Measurements from ENCODE around the gene OR10J1. TPM values are rescaled to one million over a fixed set of nuclear protein-coding genes. Genes with fewer than 3 reads are reported as not detected.

OR10J1 gene, protein sequence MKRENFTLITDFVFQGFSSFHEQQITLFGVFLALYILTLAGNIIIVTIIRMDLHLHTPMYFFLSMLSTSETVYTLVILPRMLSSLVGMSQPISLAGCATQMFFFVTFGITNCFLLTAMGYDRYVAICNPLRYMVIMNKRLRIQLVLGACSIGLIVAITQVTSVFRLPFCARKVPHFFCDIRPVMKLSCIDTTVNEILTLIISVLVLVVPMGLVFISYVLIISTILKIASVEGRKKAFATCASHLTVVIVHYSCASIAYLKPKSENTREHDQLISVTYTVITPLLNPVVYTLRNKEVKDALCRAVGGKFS
- total RNA-seq: not detected

DNA sequence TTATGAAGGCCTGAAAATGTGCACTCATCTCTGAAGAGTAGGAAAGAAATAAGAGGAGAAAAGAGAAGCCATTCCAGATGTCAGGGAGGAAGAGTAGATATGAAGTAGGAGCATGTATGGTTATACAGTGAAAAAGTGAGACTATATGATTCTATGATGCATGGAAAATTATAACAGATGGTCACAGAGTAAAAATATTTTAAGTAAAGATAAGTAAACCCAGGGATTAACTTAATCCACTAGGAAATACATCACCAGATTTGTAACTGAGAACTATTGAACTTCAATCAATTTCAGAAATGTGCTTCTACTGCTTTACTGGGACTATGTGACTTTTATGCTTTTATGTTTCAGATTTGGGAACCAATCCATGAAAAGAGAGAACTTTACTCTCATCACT, at the start of gene OR10J1:
OR10J1 (plus strand) TSS at position 301 of the 400 bp plus-strand sequence; CDS start at position 371, 70 bp downstream.
- no peaks in the 10 kb centered on the region for H3K27me3 ChIP-seq
- H3K36me3 ChIP-seq (replicated peaks in 1 of 2; ENCODE audit: insufficient read depth in 1 of 2, low read depth in 2 of 2): no peaks in the 10 kb centered on the region
- no peak for DNase-seq
- TF ChIP-seq POLR2A (IDR thresholded peaks at IDR 0.05): no peak
- TF ChIP-seq, protein P1, sequence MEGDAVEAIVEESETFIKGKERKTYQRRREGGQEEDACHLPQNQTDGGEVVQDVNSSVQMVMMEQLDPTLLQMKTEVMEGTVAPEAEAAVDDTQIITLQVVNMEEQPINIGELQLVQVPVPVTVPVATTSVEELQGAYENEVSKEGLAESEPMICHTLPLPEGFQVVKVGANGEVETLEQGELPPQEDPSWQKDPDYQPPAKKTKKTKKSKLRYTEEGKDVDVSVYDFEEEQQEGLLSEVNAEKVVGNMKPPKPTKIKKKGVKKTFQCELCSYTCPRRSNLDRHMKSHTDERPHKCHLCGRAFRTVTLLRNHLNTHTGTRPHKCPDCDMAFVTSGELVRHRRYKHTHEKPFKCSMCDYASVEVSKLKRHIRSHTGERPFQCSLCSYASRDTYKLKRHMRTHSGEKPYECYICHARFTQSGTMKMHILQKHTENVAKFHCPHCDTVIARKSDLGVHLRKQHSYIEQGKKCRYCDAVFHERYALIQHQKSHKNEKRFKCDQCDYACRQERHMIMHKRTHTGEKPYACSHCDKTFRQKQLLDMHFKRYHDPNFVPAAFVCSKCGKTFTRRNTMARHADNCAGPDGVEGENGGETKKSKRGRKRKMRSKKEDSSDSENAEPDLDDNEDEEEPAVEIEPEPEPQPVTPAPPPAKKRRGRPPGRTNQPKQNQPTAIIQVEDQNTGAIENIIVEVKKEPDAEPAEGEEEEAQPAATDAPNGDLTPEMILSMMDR (IDR thresholded peaks at IDR 0.05): no peak
- no peak within 1 kb of the TSS for H3K27ac ChIP-seq
- no peaks in the 10 kb centered on the region for H3K9me3 ChIP-seq
- no peak for ATAC-seq
- no peak within 1 kb of the TSS for H3K4me3 ChIP-seq
- peaks cover 2% of the 10 kb centered on the region for H3K4me1 ChIP-seq
- intact Hi-C loops (cut with DNase I): no loop called here

DNA sequence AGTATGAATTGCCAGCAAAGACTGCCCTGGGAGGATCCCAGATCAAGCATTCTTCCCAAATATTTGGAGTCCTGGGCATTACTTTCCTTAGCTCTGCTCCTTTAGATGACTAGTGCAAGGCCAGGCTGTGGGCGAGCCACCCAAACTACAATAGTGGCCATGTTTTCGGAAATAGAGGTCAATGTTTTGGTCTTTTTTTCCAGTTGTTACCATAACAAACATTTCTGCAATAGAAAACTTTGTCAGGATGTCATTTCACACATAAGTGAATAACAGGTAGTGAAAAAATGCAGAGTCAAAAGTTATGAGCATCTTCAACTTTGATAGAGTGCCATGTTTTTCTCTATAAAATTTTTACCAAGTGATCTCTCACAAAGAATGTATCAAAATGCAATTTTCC, 32.7 kb upstream of the OR10J1 start:
- Histone ChIP-seq H3K27me3 (no peaks in the 10 kb centered on the region), H3K4me3 (no peak overlapping the region), H3K4me1 (no peaks in the 10 kb centered on the region), H3K36me3 (replicated peaks in 1 of 2; ENCODE audit: insufficient read depth in 1 of 2, low read depth in 2 of 2) (no peaks in the 10 kb centered on the region), H3K27ac (no peak overlapping the region), H3K9me3 (no peaks in the 10 kb centered on the region)
- intact Hi-C loops (cut with DNase I): no loop called here
- DNase-seq: no peak
- no peak for ATAC-seq
- WGBS, 2 donors: 66 to 69% methylated on average over 2 of the region's 2 CpGs
- TF ChIP-seq, protein P1 (IDR thresholded peaks at IDR 0.05): no peak
- TF ChIP-seq POLR2A (IDR thresholded peaks at IDR 0.05): no peak

DNA sequence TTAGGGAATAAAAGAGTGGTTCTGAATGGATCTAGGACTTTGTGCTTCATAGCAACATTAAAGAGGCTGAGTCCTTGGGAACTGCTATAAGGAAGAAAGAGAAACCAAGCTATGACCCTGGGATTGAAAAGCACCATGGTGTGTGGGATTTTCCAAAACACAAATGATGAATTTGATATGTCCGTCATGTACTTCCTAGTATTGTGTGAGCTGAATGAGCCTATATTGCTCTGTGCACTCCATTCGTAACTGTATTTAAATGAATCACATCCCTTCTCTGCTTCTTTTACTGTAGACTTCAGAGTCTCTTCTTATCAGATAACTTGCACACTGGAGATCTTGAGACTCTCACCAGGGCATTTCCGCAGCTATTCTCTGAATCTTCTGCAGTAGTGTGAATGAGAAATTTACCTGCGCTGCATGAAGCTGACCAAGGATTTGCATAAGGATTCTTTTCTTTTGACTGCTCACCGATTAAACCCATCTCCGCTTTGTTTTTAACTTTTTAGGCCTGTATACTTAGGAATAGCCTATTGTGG, 30.6 kb upstream of the OR10J1 start:
- ATAC-seq (no peak), DNase-seq (no peak)
- no peaks in the 10 kb centered on the region for H3K36me3 ChIP-seq (replicated peaks in 1 of 2; ENCODE audit: insufficient read depth in 1 of 2, low read depth in 2 of 2)
- H3K27me3 ChIP-seq: no peaks in the 10 kb centered on the region
- no peak for TF ChIP-seq POLR2A (IDR thresholded peaks at IDR 0.05)
- TF ChIP-seq, protein P1 (IDR thresholded peaks at IDR 0.05): no peak
- no peak overlapping the region for H3K27ac ChIP-seq
- H3K9me3 ChIP-seq: no peaks in the 10 kb centered on the region
- no peaks in the 10 kb centered on the region for H3K4me1 ChIP-seq
- no peak overlapping the region for H3K4me3 ChIP-seq
- WGBS, 2 donors: 62 to 75% methylated on average over 6 of the region's 6 CpGs
- intact Hi-C loops (cut with DNase I): no loop called here

DNA sequence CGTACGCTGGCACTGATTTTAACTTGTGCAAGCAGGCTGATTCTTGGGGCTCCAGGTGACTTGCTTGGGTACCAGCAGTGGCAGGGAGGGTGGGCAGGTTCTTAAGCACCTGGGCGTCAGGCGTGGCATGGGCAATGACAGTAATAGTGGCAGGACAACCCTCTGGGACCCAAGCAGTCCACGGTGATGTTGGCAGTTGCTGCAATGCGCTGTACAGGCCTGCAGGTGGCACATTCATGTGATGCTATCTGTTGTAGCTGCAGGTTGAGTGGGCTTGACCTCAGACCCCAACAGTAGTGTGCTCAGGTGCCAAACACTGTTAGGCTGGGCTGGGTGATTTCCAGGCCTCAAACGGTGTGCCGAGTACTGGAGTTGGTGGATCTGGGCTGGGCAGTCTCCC, 17.7 kb upstream of the OR10J1 start:
- WGBS, 2 donors: 65 to 71% methylated on average over 6 to 8 of the region's 8 CpGs
- intact Hi-C loops (cut with DNase I): no loop called here
- ATAC-seq: no peak
- no peak overlapping the region for H3K27ac ChIP-seq
- no peaks in the 10 kb centered on the region for H3K4me1 ChIP-seq
- no peak overlapping the region for H3K4me3 ChIP-seq
- no peaks in the 10 kb centered on the region for H3K27me3 ChIP-seq
- no peaks in the 10 kb centered on the region for H3K36me3 ChIP-seq (replicated peaks in 1 of 2; ENCODE audit: insufficient read depth in 1 of 2, low read depth in 2 of 2)
- H3K9me3 ChIP-seq: no peaks in the 10 kb centered on the region
- TF ChIP-seq, protein P1 (IDR thresholded peaks at IDR 0.05): peak in 1 of 7 experiments; percentile 21
- no peak for TF ChIP-seq POLR2A (IDR thresholded peaks at IDR 0.05)
- no peak for DNase-seq

DNA sequence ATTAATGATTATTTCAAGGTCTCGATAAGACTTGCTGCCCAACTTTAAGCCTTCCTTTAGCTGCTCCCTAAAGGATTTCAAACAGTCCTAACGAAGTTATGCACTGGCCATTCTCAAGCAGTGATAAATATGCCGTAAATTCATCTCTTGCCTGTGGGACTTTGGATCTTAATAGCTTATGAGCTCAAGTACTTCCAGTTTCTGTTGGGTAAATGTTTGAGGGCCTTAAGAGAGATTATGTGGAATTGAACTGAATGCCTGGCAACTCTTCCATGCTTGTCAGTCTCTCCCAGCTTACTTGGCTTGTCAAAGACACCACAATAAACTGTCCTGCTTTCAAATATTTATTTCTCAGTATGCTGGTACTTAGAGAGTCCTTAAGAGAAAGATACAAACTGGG, 11.0 kb upstream of the OR10J1 start:
- H3K27ac ChIP-seq: no peak overlapping the region
- H3K9me3 ChIP-seq: no peaks in the 10 kb centered on the region
- no peaks in the 10 kb centered on the region for H3K36me3 ChIP-seq (replicated peaks in 1 of 2; ENCODE audit: insufficient read depth in 1 of 2, low read depth in 2 of 2)
- TF ChIP-seq, protein P1 (IDR thresholded peaks at IDR 0.05): no peak
- no peak for TF ChIP-seq POLR2A (IDR thresholded peaks at IDR 0.05)
- DNase-seq (no peak), ATAC-seq (no peak)
- H3K4me1 ChIP-seq: no peaks in the 10 kb centered on the region
- intact Hi-C loops (cut with DNase I): no loop called here
- H3K4me3 ChIP-seq: no peak overlapping the region
- H3K27me3 ChIP-seq: no peaks in the 10 kb centered on the region
- WGBS, 2 donors: 34 to 38% methylated on average over 3 of the region's 3 CpGs
